GM21390 (cell line): ENCODE data around the gene DLX5.

Experiments used
- ATAC-seq: cut with Tn5 transposase; IDR thresholded peaks from one replicate; pipeline ENCODE4 v1.9.1; 2021; ENCODE audit not compliant: unreplicated experiment

DLX5 gene

GRCh38 chr7:97018791-97019531, 5.7 kb downstream of the DLX5 start:
- no peak for ATAC-seq

- no peak for ATAC-seq
Measured at GRCh38 chr7:97018126-97018601, 6.5 kb downstream of the DLX5 start.

GRCh38 chr7:97017192-97018125, 7.2 kb downstream of the DLX5 start:
- no peak for ATAC-seq

- no peak for ATAC-seq
Measured at GRCh38 chr7:97016381-97017191, 8.0 kb downstream of the DLX5 start.

GRCh38 chr7:97015756-97016380, 8.8 kb downstream of the DLX5 start:
- no peak for ATAC-seq

- ATAC-seq, result no peak
Measured at GRCh38 chr7:97015279-97015678, 9.4 kb downstream of the DLX5 start.

GRCh38 chr7:97014145-97014750, 10.4 kb downstream of the DLX5 start:
- ATAC-seq, result no peak

GRCh38 chr7:97013845-97014134, 10.8 kb downstream of the DLX5 start:
- no peak for ATAC-seq

- ATAC-seq, result no peak
Measured at GRCh38 chr7:97013134-97013844, 11.3 kb downstream of the DLX5 start.

- no peak for ATAC-seq
Measured at GRCh38 chr7:97012365-97013133, 12.1 kb downstream of the DLX5 start.

- no peak for ATAC-seq
Measured at GRCh38 chr7:97011536-97012364, 12.9 kb downstream of the DLX5 start.

GRCh38 chr7:97011104-97011503, 13.5 kb downstream of the DLX5 start:
- ATAC-seq, result no peak

GRCh38 chr7:97009753-97010732, 14.6 kb downstream of the DLX5 start:
- no peak for ATAC-seq

- no peak for ATAC-seq
Measured at GRCh38 chr7:97008275-97008917, 16.2 kb downstream of the DLX5 start.

GRCh38 chr7:97007583-97007861, 17.1 kb downstream of the DLX5 start:
- no peak for ATAC-seq

- ATAC-seq, result no peak
Measured at GRCh38 chr7:97006816-97007582, 17.6 kb downstream of the DLX5 start.
